NB4 (cell line): ENCODE results near the gene TELO2.

Experiments
- DNase-seq: peaks from one replicate; pipeline ENCODE4 v3.0.0; 2010; ENCODE audit warnings: low read depth
- H3K4me3 ChIP-seq: one replicate; pipeline ENCODE4 v1.5.1; 2011; ENCODE audit warnings: mild to moderate bottlenecking, low read depth, low read length, moderate library complexity
- CTCF ChIP-seq: IDR thresholded peaks from one replicate; pipeline ENCODE4 v1.5.1; 2012; ENCODE audit warnings: low read depth, low read length
- MAX ChIP-seq: IDR thresholded peaks from 2 replicates; pipeline ENCODE4 v1.6.1; 2011; ENCODE audit warnings: low read depth, low read length
- MYC ChIP-seq: IDR thresholded peaks from 2 replicates; pipeline ENCODE4 v1.6.1; 2011; ENCODE audit warnings: low read depth, low read length
- POLR2A ChIP-seq: IDR thresholded peaks from 2 replicates; pipeline ENCODE4 v1.6.1; 2011; ENCODE audit warnings: mild to moderate bottlenecking; ENCODE audit not compliant: insufficient read length; ENCODE audit errors: extremely low read depth

The TELO2 gene

GRCh38 chr16:1533443-1533951 is 40.3 kb downstream of the TELO2 start, which contains the start of gene TMEM204:
TMEM204 (plus strand) TSS chr16:1533666; CDS start chr16:1534276, 610 bp downstream.
- H3K4me3 ChIP-seq: no peak within 1 kb of the TSS
- DNase-seq: no peak
- TF ChIP-seq POLR2A (no peak), MAX (no peak), CTCF (no peak), MYC (no peak)

GRCh38 chr16:1534021-1535020 is 41.2 kb downstream of the TELO2 start:
- DNase-seq: no peak
- H3K4me3 ChIP-seq: no peak overlapping the region
- TF ChIP-seq POLR2A (no peak), MAX (no peak), MYC (no peak), CTCF (no peak)

- no peak overlapping the region for H3K4me3 ChIP-seq
- TF ChIP-seq MAX (no peak), POLR2A (no peak), MYC (no peak), CTCF (no peak)
- DNase-seq: no peak
Measured at GRCh38 chr16:1535391-1536291, 42.5 kb downstream of the TELO2 start.

- TF ChIP-seq POLR2A (no peak), MYC (no peak), MAX (no peak), CTCF (no peak)
- DNase-seq: no peak
- no peak overlapping the region for H3K4me3 ChIP-seq
Measured at GRCh38 chr16:1536601-1537000, 43.4 kb downstream of the TELO2 start.

DNA sequence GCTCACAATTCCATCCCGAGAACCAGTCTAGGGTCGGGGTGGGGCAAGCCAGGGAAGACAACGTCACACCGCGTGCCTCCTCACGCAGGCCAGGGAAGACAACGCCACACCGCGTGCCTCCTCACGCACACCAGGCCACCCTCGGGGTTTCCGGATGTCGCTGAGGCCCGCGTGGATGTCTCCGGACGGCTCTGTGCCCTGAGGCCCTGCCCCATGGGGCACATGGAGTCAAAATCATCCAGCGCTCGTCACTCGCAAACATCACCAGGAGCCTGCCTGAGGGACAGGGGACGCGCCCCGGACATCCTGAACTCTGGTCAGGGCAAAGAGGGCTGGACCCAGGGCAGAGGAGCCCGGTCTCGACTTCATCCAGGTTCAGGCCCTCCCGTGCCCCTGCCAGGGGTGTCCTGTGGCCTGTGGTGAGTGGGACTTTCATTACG is 44.0 kb downstream of the TELO2 start:
- H3K4me3 ChIP-seq: no peak overlapping the region
- DNase-seq: no peak
- TF ChIP-seq MYC (no peak), POLR2A (no peak), CTCF (no peak), MAX (no peak)
